ENCODE results near the gene LRCH3. TPM values are rescaled to one million over a fixed set of nuclear protein-coding genes. Genes with fewer than 3 reads are reported as not detected.

Gene LRCH3
- total and polyA plus RNA-seq, 3 donors from 2014 or later = 43.4 to 173 (median 80.2) TPM

DNA sequence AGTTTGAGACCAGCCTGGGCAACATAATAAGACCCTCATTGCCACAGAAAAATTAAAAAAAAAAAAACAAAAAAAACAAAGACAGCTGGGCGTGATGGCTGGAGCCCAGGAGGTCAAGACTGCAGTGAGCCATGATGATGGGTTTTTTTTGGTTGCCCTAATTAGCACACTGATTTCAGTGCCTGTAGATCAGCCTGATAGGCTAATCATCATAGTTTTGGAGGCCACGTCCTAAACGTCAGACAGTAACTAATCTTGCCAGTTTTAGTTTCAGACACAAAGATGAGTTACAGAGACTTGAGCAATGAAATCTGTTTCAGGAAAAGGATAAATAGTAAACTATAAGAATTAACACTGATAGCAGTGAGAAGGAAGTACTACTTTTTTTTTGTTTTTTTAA is 55.4 kb downstream of the LRCH3 start:
- Histone ChIP-seq H3K27me3 (no peaks in the 10 kb centered on the region), H3K27ac (no peak overlapping the region), H3K4me1 (no peaks in the 10 kb centered on the region), H3K9me3 (no peaks in the 10 kb centered on the region), H3K4me3 (no peak overlapping the region), H3K36me3 (ENCODE audit: low read depth, missing control alignments) (no peaks in the 10 kb centered on the region)
- 52 to 58% methylated on average over 3 of the region's 3 CpGs for WGBS, 2 donors
- DNase-seq = no peak
- intact Hi-C loops (cut with DNase I; ENCODE audit: low total_unique reads) = no loop called here
- TF ChIP-seq, protein P1, sequence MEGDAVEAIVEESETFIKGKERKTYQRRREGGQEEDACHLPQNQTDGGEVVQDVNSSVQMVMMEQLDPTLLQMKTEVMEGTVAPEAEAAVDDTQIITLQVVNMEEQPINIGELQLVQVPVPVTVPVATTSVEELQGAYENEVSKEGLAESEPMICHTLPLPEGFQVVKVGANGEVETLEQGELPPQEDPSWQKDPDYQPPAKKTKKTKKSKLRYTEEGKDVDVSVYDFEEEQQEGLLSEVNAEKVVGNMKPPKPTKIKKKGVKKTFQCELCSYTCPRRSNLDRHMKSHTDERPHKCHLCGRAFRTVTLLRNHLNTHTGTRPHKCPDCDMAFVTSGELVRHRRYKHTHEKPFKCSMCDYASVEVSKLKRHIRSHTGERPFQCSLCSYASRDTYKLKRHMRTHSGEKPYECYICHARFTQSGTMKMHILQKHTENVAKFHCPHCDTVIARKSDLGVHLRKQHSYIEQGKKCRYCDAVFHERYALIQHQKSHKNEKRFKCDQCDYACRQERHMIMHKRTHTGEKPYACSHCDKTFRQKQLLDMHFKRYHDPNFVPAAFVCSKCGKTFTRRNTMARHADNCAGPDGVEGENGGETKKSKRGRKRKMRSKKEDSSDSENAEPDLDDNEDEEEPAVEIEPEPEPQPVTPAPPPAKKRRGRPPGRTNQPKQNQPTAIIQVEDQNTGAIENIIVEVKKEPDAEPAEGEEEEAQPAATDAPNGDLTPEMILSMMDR (IDR thresholded peaks at IDR 0.05) = no peak
- no peak for TF ChIP-seq POLR2A (IDR thresholded peaks at IDR 0.05)

DNA sequence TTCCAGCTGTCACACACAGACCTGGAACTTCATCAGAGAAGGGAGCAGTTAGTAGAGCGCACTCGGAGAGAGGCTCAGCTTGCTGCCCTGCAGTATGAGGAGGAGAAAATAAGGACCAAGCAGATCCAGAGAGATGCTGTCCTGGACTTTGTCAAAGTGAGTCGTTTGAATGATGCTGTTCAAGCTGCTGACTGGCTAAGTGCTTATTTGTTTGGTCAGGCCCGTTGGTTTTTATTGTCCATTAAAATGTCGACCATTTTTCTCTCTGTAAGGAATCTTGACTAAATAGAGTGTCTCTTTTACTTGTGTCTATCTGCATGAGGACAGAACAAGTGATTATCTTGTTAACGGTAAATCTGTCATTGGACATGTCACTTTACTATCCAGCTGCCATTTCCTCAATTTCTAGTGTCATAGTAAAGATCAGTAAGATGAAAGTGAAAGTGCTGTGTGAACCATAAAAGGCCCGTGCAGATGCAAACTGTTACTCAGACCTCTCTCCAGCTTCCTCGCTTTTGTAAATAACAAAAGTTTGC is 56.9 kb downstream of the LRCH3 start:
- Histone ChIP-seq H3K27ac (peak overlapping the region in 1 of 2 donors; percentile 59), H3K36me3 (ENCODE audit: low read depth, missing control alignments) (no peaks in the 10 kb centered on the region), H3K4me1 (no peaks in the 10 kb centered on the region), H3K4me3 (peak overlapping the region in 1 of 2 donors; percentile 1), H3K27me3 (no peaks in the 10 kb centered on the region), H3K9me3 (no peaks in the 10 kb centered on the region)
- TF ChIP-seq, protein P1 (IDR thresholded peaks at IDR 0.05) = no peak
- no peak for TF ChIP-seq POLR2A (IDR thresholded peaks at IDR 0.05)
- intact Hi-C loops (cut with DNase I; ENCODE audit: low total_unique reads) = no loop called here
- 34 to 53% methylated on average over 8 of the region's 8 CpGs for WGBS, 2 donors
- DNase-seq = no peak

DNA sequence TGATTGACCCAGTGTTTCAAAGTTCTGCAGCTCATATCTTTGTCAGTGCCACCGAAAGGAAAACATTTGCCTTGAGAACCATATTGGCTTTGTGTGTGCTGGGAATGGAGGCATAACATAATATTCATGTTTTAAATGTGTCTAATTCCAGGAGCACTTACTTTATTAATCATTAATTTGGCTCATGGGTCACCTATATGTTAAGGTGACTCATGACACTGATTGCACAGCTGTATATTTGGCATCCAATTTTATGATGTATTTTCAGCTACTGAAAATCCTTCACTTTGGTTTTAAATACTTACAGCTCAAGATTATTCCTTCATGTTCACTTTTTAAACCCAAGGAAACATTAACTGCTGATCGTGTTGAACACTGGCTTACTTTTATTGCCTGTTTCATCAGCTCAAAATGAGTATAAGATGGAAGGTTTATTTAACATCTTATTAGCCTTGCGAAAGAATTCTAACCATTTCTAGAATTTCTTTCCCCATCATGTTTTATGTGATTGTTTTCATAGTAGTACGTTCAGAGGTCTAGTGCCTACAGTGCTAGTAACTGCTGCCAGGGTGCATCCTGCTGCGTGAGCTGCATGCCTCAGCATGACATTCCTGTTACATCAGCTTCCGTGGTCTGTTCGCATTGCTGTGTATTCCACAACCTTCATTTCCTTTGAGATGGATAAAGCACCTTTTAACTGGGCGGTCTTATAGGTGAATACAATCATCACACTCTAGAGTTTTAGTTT is 63.7 kb downstream of the LRCH3 start:
- TF ChIP-seq POLR2A (IDR thresholded peaks at IDR 0.05) = no peak
- TF ChIP-seq, protein P1 (IDR thresholded peaks at IDR 0.05) = no peak
- Histone ChIP-seq H3K4me3 (no peak overlapping the region), H3K27me3 (no peaks in the 10 kb centered on the region), H3K27ac (no peak overlapping the region), H3K36me3 (ENCODE audit: low read depth, missing control alignments) (no peaks in the 10 kb centered on the region), H3K9me3 (no peaks in the 10 kb centered on the region), H3K4me1 (no peaks in the 10 kb centered on the region)
- intact Hi-C loops (cut with DNase I; ENCODE audit: low total_unique reads) = no loop called here
- 89 to 92% methylated on average over 8 of the region's 8 CpGs for WGBS, 2 donors
- no peak for DNase-seq

DNA sequence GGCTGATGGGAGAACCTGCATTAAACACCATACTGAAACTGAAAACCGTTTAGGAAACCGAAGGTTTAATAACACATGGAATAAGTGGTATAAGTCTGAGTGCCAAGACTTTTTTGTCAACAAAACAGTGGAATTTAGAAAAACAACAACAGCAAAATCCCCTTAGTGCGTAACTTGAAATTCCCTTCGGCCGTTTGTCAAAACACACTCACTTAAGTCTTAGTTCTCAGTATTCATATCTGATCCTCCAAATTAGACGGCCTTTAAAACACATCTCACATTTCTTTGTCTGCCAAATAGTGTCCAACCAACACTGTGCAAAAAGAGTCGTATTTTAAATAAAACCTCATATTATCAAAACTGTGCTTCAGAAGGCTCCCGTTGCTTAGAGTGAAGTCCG is 64.5 kb downstream of the LRCH3 start:
- Histone ChIP-seq H3K27ac (no peak overlapping the region), H3K36me3 (ENCODE audit: low read depth, missing control alignments) (no peaks in the 10 kb centered on the region)

More for the DNA sequence above, 64.5 kb downstream of the LRCH3 start:
- intact Hi-C loops (cut with DNase I; ENCODE audit: low total_unique reads) = no loop called here
- H3K4me1 ChIP-seq = no peaks in the 10 kb centered on the region
- H3K9me3 ChIP-seq = no peaks in the 10 kb centered on the region
- no peaks in the 10 kb centered on the region for H3K27me3 ChIP-seq
- H3K4me3 ChIP-seq = no peak overlapping the region
- 91 to 94% methylated on average over 9 of the region's 9 CpGs for WGBS, 2 donors
- no peak for DNase-seq
- TF ChIP-seq, protein P1 (IDR thresholded peaks at IDR 0.05) = no peak
- no peak for TF ChIP-seq POLR2A (IDR thresholded peaks at IDR 0.05)

All from testis (tissue), 3 donors.